ENCODE data around the gene SFT2D3.

- TF ChIP-seq CTCF (IDR thresholded peaks at IDR 0.05; ENCODE audit: borderline replicate concordance, extremely low read depth, low read length, poor library complexity, severe bottlenecking) (no peak), EZH2 (IDR thresholded peaks at IDR 0.05; ENCODE audit: borderline replicate concordance, low read depth, low read length, severe bottlenecking) (no peak)
Observed at GRCh38 chr2:127706215-127706990, 5.1 kb downstream of the SFT2D3 start.

All from DND-41 (cell line).